ENCODE data around the gene VSTM2L. TPM values are rescaled to one million over a fixed set of nuclear protein-coding genes. Genes with fewer than 3 reads are reported as not detected.

Gene VSTM2L
- total RNA-seq, 2 donors from 2014 or later = 1.4 to 1.5 TPM

GRCh38 chr20:37929683-37930014, 26.7 kb downstream of the VSTM2L start:
- Histone ChIP-seq H3K36me3 (no peaks in the 10 kb centered on the region), H3K4me3 (no peak overlapping the region), H3K27me3 (no peaks in the 10 kb centered on the region), H3K9ac (ENCODE audit: low read depth in 2 of 2, low read length in 2 of 2) (no peak overlapping the region), H3K9me3 (no peaks in the 10 kb centered on the region), H3K4me1 (no peaks in the 10 kb centered on the region), H3K27ac (no peak overlapping the region)
- DNase-seq = no peak
- intact Hi-C loops (cut with DNase I) = no loop called here
- TF ChIP-seq, protein P1, sequence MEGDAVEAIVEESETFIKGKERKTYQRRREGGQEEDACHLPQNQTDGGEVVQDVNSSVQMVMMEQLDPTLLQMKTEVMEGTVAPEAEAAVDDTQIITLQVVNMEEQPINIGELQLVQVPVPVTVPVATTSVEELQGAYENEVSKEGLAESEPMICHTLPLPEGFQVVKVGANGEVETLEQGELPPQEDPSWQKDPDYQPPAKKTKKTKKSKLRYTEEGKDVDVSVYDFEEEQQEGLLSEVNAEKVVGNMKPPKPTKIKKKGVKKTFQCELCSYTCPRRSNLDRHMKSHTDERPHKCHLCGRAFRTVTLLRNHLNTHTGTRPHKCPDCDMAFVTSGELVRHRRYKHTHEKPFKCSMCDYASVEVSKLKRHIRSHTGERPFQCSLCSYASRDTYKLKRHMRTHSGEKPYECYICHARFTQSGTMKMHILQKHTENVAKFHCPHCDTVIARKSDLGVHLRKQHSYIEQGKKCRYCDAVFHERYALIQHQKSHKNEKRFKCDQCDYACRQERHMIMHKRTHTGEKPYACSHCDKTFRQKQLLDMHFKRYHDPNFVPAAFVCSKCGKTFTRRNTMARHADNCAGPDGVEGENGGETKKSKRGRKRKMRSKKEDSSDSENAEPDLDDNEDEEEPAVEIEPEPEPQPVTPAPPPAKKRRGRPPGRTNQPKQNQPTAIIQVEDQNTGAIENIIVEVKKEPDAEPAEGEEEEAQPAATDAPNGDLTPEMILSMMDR (IDR thresholded peaks at IDR 0.05) = no peak

DNA sequence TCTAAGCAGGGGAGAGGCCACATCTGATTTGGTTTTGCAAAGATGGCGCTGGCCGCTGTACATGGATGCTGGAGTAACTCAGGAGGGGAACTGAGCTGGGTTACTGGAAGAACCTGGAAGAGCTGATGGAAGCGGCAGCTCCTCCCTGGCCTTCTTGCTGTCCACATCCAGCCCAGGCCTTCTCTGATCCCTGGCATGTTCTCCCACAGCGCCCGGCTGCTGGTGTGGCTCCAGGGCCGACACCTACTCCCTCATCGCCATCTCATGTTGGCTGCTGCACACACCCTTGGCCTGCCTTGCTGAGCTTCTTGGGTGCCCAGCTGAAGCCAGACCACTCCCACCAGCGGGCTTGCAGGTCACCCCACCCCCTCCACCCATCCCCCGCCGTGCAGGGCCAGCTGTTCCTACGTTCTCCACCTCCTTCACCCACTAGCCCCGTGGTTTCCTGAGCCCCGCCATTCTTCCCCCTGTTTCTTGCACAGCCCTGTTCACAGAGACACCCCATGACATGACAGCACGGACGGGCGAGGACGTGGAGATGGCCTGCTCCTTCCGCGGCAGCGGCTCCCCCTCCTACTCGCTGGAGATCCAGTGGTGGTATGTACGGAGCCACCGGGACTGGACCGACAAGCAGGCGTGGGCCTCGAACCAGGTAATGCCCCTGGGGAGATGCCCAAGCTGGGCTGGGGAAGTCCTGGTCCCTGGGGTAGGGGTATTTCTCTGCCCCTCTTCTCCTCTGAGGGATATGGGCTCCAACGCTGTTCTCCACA, 28.4 kb downstream of the VSTM2L start:
- Histone ChIP-seq H3K9ac (ENCODE audit: low read depth in 2 of 2, low read length in 2 of 2) (no peak overlapping the region), H3K9me3 (no peaks in the 10 kb centered on the region), H3K27me3 (no peaks in the 10 kb centered on the region), H3K36me3 (no peaks in the 10 kb centered on the region), H3K4me1 (no peaks in the 10 kb centered on the region), H3K27ac (no peak overlapping the region), H3K4me3 (no peak overlapping the region)
- TF ChIP-seq, protein P1 (IDR thresholded peaks at IDR 0.05) = no peak
- no peak for DNase-seq
- intact Hi-C loops (cut with DNase I) = no loop called here

DNA sequence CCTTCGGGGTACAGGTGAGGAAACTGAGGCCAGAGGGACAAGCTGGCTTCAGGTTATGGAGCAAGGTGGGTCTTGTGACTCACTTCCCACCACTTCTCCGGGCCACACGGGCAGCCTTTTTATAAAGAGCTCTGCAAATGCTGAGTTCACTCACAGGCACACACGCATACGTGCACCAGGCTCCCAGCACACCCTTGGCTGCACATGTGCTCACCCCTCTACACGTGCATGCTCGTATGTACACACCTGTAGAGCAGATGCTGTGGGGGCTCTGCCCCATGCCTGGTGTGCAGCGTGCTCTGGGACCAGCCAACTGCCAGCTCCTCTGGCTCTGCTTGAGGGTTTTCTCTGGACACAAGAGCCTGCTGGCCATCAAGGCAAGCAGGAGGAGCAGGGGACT, 29.1 kb downstream of the VSTM2L start:
- H3K9ac ChIP-seq (ENCODE audit: low read depth in 2 of 2, low read length in 2 of 2) = no peak overlapping the region
- intact Hi-C loops (cut with DNase I) = no loop called here
- H3K4me3 ChIP-seq = no peak overlapping the region
- no peak for DNase-seq
- no peaks in the 10 kb centered on the region for H3K36me3 ChIP-seq
- TF ChIP-seq, protein P1 (IDR thresholded peaks at IDR 0.05) = no peak
- no peaks in the 10 kb centered on the region for H3K9me3 ChIP-seq
- H3K27ac ChIP-seq = no peak overlapping the region
- no peaks in the 10 kb centered on the region for H3K4me1 ChIP-seq
- no peaks in the 10 kb centered on the region for H3K27me3 ChIP-seq

DNA sequence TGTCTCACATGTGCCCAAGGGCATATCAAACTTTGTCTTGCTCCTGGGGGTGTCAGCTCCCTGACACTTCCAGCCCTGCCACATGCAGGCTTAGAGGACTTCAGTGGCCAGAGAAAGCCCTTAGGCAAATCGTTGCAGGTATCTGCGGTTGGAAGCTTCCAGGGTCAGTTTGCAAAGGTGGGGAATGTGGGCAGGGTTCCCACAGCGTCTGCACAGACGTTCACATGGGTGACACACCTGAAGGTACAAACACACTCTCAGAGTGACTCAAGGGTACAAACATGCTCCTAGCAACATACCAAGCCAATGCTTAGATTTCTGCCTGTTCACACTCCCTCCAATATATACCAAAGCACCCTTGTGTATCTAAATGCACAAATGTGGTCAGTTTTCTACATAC, 30.0 kb downstream of the VSTM2L start:
- no peak for DNase-seq
- Histone ChIP-seq H3K4me1 (no peaks in the 10 kb centered on the region), H3K9me3 (no peaks in the 10 kb centered on the region), H3K9ac (ENCODE audit: low read depth in 2 of 2, low read length in 2 of 2) (no peak overlapping the region), H3K36me3 (no peaks in the 10 kb centered on the region), H3K27me3 (no peaks in the 10 kb centered on the region), H3K27ac (no peak overlapping the region), H3K4me3 (no peak overlapping the region)
- TF ChIP-seq, protein P1 (IDR thresholded peaks at IDR 0.05) = no peak
- intact Hi-C loops (cut with DNase I) = no loop called here

DNA sequence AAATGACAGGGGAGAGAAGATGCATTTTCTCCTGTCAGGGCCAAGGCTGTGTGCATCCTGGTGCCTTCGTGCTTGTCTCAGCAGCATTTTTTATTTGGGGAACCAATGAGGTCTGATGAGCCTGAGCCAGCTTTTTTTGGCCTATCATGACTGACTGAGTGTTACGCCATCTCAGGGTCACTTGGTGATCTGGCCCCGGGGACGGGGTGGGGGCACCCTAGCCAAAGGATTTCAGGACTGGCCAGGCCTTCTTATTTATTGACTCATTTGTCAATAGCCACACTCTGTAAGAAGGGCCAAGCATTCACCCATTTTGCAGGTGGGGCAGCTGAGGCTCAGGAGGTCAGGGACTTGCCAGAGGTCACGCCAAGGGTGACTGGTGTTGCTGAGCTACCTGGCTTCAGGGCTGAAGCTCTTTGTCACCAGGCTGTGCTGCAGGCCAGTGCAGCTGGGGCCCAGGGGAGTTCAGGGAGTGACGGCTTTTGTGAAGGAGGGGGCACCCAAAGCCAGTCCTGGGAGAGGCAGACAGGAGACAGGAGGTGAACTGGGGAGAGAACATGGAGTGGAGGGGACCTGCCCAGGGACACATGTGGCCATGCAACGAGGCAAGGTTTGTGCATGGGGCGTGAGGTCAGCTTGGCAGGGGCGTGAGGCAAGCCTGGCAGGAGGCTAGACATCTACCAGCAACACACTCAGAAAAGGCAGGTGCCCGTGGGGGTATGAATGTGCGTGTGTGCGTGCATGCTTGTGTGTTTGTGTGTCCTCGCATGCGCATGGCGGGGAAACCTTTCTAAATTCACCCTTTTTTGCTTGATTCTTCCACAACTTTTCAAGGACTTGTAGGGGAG, 31.1 kb downstream of the VSTM2L start:
- no peaks in the 10 kb centered on the region for H3K27me3 ChIP-seq
- no peak overlapping the region for H3K4me3 ChIP-seq
- no peaks in the 10 kb centered on the region for H3K36me3 ChIP-seq
- intact Hi-C loops (cut with DNase I) = no loop called here
- H3K9me3 ChIP-seq = no peaks in the 10 kb centered on the region
- DNase-seq = no peak
- H3K27ac ChIP-seq = no peak overlapping the region
- TF ChIP-seq, protein P1 (IDR thresholded peaks at IDR 0.05) = no peak
- H3K9ac ChIP-seq (ENCODE audit: low read depth in 2 of 2, low read length in 2 of 2) = no peak overlapping the region
- H3K4me1 ChIP-seq = no peaks in the 10 kb centered on the region

Data from colonic mucosa (tissue), 4 donors.